Measurements from ENCODE around the gene CAPN10.
A peak's percentile ranks its signal among the peaks of the same experiment; 100 is the strongest.
"Not testable (repeated sequence)": the region's sequence is repeated elsewhere in the genome, so short reads cannot be mapped to it uniquely, and the experiment has no call there.

Gene CAPN10

DNA sequence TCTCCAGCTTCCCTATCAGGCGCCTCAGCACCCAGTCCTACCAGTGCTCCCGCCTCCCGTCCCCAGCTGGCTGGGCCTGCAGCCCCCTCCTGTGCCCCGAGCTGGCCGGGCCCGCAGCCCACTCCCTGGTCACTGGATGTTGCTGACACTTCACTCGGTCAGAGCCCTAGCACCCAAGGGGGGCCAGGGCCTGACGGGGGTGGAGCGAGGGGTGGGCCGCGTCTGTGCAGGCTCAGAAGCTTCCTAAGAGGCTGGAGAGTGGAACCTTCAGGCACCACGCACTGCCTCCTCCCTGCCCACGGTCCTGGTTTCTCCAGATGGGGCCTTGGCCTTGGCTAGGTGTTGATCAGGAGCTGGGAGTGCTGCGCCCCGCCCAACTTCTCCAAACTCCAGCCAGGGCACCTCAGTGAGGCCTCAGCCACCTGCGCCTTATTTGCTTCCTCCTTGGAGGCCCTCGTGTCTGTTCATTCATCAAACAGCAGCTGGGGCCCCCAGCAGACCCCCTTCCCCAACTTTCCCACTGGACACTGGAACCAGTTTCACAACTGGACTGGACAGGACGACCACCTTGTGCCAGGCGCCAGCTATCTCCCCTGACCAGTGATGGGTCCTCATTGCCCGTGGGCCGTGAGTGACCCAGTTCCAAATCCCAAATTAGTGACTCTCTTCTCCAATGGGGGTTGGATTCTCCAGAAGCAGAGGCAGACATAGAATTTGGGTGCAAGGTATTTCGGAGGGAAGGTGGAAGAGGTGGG lies 16.7 kb downstream of the CAPN10 start:
- no peak for DNase-seq (ENCODE audit: low read depth)

- DNase-seq (ENCODE audit: low read depth): no peak
Measured at GRCh38 chr2:240603846-240604245, 17.3 kb downstream of the CAPN10 start.

- DNase-seq (ENCODE audit: low read depth): no peak
Measured at GRCh38 chr2:240604291-240604938, 17.9 kb downstream of the CAPN10 start.

- no peak for DNase-seq (ENCODE audit: low read depth)
Measured at GRCh38 chr2:240604939-240605716, 18.6 kb downstream of the CAPN10 start.

GRCh38 chr2:240605867-240606743 lies 19.6 kb downstream of the CAPN10 start:
- no peak for DNase-seq (ENCODE audit: low read depth)

DNA sequence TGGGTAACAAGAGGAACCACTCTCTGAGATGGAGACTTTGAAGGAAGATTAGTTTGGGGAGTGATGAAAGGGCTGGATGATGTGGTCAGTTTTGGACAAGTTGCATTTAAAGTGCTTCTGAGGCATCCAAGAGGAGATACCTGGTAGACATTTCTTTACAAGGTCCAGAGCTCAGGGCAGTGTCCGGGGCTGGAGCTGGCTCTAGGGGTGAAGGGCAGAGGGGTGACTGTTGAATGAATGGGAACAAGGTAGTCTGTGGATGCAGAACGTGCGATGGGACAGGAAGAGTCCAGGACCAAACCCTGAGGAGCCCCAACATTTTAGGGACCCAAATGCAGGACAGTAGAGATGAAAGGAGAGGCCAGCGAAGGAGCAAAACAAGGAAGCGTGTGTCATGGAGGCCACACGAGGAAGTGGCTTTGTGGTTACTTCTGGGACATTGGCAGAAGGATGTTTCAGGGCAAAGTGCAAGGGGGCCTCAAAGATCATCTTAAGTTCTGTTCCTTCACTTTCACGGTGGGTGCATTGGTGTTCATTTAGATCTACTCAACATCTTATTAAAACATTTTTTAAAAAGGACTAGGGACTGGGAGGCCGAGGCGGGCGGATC lies 25.2 kb downstream of the CAPN10 start:
- DNase-seq (ENCODE audit: low read depth): no peak

DNA sequence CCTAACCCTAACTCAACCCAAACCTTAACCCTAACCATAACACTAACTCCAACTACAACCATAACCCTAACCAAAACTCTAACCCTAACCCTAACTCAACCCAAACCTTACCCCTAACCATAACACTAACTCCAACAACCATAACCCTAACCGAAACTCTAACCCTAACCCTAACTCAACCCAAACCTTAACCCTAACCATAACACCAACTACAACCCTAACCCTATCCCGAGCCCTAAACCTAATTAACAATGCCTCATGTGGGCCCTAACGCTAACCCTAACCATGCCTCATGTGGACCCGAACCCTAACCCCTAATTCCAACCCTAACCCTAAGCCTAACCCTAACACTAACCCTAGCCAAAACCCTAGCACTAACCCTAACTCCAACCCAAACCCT lies 27.2 kb downstream of the CAPN10 start:
- no peak for DNase-seq (ENCODE audit: low read depth)

GRCh38 chr2:240614391-240614790 lies 27.9 kb downstream of the CAPN10 start:
- DNase-seq (ENCODE audit: low read depth): no peak

DNA sequence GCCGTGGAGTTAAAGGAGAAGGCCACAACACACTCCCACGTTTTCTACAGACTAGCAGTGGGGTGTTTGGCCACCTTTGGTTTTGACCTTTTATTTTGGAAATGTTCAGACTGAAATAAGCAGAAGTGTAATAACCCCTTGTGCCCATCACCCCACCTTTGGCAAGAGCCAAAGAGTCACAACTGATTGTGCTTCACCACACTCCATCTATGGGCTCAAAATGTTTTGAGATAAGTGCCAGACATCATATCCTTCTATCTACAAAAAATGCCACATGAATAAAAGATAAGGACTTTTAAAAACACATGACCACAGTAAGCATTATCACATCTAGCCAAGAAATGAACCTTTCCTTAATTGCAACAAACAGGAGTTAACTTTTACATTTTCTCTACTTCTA lies 28.9 kb downstream of the CAPN10 start:
- DNase-seq (ENCODE audit: low read depth): no peak

DNA sequence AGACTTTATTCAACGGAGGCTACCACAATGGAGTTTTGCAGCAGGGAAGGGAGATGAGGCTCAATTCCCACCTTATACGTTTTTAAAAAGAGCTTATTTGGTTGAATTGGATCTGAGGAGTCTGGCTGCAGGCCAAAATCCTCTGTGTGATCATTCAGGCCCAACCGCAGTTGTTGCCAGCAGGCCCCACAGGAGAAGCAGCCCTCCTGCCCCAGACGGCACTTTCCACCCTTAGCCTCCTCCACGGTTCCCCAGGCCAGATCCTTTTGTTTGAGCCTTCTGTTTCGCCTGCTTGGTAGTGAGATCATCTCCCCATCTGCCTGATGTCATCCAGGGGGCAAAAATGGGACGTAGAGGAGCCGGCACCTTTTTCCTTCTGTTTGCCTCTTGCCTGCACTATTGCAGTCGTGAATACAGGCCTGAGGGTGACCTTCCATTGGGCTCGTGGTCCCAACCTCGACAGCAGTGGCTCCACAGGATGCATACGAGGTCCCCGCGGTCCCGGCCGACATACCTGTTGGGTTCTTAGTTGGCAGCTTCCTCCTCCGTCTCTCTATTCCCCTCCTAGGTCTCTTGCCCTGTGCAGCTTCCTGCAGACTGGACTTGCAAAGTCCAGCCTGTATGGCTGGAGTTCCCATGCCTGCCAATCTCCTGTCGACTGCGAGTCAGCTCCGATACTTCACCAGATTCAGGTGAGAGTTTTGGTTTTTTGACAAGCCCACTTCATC lies 29.4 kb downstream of the CAPN10 start:
- DNase-seq (ENCODE audit: low read depth): no peak

- DNase-seq (ENCODE audit: low read depth): not testable (repeated sequence)
Measured at GRCh38 chr2:240616860-240617666, 30.5 kb downstream of the CAPN10 start.

DNA sequence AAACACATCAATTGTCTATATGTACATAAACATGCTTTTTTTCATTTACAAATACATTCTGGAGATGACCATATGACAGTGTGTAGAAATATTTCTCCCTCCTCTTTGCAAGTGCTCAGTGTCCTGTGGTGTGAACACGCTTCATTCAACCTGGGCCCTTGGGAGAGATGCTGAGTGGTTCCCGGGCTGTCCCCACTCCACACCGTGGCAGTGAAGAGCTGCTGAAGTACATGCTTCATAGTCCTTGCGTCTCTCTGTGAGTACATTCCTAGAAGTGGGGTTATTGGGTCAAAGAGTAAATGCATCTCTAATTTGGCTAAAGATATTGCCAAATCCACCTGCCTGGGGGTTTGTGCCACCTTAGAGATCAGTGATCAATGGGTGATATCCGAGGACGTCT lies 32.2 kb downstream of the CAPN10 start:
- DNase-seq (ENCODE audit: low read depth): no peak

- no peak for DNase-seq (ENCODE audit: low read depth)
Measured at GRCh38 chr2:240619506-240620148, 33.1 kb downstream of the CAPN10 start.

DNA sequence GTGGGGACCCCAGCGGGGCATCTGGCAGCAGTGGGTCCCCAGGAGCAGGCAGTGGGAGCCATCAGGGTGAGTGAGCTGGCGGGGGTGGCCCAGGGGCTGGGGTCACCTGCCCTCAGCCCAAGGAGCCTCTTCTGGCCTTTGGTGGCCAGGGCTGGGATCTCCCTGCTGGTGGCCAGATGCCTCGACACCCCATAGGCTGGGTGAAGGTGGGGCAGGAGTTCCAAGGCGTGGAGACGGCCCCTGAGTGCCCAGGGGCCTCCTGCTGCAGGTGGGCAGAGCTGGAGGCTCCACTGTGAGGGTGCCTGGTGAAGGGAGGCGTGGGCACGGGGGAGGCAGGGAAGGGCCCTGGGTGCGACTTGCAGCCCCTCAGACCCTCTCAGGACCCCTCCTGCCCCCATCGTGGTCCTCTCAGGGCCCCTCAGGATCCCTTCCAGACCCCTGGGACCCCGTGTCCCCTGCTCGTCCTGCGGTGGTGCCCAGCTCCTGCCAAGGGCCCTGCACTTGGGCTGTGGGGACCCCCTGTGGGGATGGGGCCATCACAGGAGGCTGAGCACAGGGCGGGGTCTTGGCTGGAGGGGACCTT lies 33.7 kb downstream of the CAPN10 start:
- DNase-seq (ENCODE audit: low read depth): no peak

DNA sequence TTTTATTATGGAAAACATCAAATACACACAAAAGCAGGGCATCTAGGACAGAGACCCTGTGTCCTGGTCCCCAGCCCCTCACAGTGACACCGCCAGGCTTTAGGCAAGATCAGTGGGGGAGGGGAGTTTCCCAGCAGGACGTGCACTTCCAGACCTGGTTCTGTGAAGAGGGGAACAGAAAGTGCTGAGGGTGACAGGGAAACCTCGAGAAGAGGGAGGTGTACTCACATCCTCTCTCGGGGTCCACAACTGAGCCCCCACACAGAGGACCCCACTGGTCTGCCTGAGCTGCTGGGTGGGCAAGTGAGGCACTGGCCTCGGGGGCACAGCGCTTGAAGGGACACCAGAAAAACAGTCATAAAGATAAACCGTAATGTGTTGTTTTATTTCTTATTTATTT lies 34.3 kb downstream of the CAPN10 start:
- DNase-seq (ENCODE audit: low read depth): no peak

- DNase-seq (ENCODE audit: low read depth): no peak
Measured at GRCh38 chr2:240622060-240622411, 35.5 kb downstream of the CAPN10 start.

DNA sequence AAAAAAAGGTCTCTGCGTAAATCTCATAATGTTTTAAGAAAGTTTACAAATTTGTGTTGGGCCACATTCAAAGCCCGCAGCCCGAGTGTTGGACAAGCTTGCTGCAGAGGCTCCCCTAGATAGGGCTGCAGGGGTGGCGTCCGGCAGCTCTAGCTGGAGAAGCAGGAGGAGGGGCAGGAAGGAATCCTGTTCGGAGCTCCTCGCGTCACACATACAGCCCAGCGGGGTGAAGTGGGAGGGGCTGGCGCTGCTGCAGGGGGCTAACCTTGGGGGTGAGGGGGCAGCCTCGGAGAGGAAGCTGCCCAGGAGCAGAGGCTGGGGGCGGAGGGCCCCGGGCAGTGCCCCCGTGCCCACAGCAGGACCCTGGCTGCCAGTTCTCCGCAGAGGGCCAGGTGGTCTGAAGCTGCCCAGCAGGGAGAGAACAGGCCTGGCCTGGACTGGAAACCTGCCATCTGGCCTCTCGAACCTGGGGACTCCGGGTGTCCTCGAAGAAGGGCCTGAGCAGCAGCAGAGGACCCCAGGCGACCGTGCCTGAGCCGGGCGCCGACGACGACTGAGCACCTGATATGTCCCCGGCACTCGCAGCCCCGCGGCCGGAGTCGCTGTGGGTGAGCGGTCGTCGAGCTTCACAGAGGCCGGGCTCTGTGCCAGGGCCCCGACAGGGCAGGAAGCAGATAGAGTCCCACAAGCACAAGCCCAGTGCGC lies 36.1 kb downstream of the CAPN10 start:
- DNase-seq (ENCODE audit: low read depth): peak; percentile 21

DNA sequence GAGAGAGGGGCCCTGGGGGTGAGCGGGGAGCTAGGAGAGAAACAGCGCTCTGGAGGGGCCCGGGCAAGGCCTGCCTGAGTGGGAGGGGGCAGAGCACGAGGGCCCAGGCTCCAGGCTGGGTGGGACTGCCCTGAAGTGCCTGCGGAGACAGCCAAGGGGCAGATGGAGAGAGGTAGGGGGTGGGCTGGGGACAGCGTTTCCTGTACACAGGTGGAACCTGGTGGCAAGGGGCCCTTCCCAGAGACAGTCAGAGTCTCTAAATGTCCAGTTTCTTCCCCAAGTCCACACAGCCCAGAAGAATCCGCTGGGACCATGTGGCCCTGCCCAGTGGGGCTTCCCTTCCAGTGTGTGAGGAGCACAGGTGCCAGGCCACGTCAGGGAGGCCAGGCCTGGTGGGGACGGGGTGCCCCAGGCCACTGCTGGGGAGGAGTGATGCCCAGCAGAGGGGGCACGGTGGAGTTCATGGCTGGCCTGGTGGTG lies 37.0 kb downstream of the CAPN10 start:
- no peak for DNase-seq (ENCODE audit: low read depth)

Data from stimulated activated CD8-positive, alpha-beta memory T cell treated with anti-CD3 and anti-CD28 coated beads, Interleukin-15, amount 100 ng/mL, for 1 hour (primary cell).